ES-I3 (cell line): ENCODE measurements around the gene TSHZ3.

Experiments
- H3K36me3 ChIP-seq: 2 replicates; pipeline ENCODE4 v1.6.1; 2013; ENCODE audit warnings: mild to moderate bottlenecking, low read length, control low read depth, moderate library complexity; ENCODE audit not compliant: insufficient read depth
- H3K4me1 ChIP-seq: 2 replicates; pipeline ENCODE4 v1.6.1; 2013; ENCODE audit warnings: mild to moderate bottlenecking, control low read depth, low read length; ENCODE audit not compliant: insufficient read depth
- H3K9ac ChIP-seq: 2 replicates; pipeline ENCODE4 v1.6.1; 2013; ENCODE audit warnings: low read depth, mild to moderate bottlenecking, low read length, moderate library complexity
- H3K9me3 ChIP-seq: 2 replicates; pipeline ENCODE4 v1.6.1; 2013; ENCODE audit warnings: mild to moderate bottlenecking, low read length, moderate library complexity; ENCODE audit not compliant: control insufficient read depth, insufficient read depth

TSHZ3 gene

DNA sequence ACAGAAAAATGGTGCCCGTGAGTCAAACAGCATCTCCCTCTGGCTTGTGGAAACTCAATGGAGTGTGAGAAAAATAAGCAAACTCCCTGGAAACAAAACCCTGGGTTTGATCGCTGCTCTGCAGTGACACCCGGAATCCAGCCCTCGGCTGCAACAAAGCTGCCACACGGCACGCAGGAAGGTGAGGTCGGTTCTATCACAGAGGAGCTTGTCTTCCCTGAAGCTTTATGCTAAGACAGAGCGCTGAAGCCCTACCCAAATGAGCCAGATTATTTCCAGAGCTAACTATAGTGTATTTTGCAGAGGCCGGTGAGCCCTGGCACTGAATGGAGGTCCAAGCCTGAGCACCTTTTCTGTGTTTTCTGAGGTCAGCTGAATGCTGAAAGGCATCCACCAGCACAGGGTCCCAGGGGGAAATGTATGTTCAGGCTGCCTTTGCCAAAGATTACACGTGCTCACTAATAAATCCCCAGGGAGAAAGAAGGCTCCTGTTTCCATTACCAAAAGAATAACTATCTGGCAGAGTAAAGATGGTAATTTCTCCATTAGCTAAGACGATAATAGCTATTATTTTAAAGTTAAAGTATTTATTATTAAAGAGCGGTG, 77.8 kb downstream of the TSHZ3 start:
- Histone ChIP-seq H3K4me1 (no peaks in the 10 kb centered on the region), H3K9ac (no peak overlapping the region), H3K36me3 (no peaks in the 10 kb centered on the region; the same call in 1 of the 2 replicates), H3K9me3 (no peaks in the 10 kb centered on the region)

DNA sequence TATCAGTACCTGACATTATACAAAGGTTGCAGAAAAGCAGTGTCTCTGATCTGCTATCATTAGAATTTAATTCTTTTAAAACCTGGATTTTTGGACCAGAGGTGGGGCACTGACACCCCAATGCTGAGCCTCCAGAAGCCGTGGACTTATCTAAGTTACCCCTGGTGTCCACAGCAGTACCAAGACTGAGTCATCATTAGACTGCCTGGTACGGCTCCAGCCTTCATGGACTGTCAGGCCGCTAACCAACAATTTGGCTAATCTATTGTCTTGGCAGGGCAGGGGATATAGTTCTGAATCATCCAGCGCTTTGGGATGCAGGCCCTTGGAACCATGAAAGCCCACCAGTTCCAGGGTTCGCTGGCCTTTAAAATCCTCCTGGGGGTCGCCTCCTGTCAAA, 78.3 kb downstream of the TSHZ3 start:
- Histone ChIP-seq H3K9ac (no peak overlapping the region), H3K4me1 (no peaks in the 10 kb centered on the region), H3K9me3 (no peaks in the 10 kb centered on the region), H3K36me3 (no peaks in the 10 kb centered on the region)

GRCh38 chr19:31269425-31270127, 79.7 kb downstream of the TSHZ3 start:
- Histone ChIP-seq H3K4me1 (no peaks in the 10 kb centered on the region), H3K9ac (no peak overlapping the region), H3K36me3 (no peaks in the 10 kb centered on the region), H3K9me3 (no peaks in the 10 kb centered on the region)

DNA sequence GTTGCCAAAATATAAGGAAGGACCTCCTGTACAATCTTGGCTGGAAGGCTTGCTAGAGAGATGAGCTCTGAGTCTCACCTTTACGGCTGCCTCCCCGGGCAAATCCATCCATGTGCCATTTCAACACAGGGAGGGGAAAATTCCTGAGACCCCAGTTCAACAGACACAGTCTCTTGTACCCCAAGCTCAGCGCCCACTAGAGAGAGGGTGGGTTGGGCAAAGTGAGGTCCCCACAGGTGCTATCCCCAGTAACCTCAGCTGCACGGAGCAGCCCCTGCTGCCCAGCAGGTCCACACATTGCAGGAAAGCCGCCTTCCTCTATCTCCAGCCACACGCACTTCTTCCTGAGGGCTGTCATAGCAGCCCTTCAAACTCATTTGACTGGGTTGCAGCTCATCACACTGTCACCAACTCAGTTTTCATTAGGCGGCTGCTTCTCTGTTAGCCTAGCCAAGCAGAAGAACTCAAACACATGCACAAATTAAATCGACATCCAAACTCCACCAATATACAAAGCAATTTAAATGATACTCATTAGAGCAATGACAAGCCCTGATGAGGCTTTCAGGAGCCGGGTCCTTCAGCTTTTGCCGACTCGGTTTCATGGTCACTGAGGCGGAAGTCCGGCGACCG, 80.4 kb downstream of the TSHZ3 start:
- Histone ChIP-seq H3K4me1 (no peaks in the 10 kb centered on the region), H3K9ac (no peak overlapping the region), H3K9me3 (no peaks in the 10 kb centered on the region), H3K36me3 (no peaks in the 10 kb centered on the region)

DNA sequence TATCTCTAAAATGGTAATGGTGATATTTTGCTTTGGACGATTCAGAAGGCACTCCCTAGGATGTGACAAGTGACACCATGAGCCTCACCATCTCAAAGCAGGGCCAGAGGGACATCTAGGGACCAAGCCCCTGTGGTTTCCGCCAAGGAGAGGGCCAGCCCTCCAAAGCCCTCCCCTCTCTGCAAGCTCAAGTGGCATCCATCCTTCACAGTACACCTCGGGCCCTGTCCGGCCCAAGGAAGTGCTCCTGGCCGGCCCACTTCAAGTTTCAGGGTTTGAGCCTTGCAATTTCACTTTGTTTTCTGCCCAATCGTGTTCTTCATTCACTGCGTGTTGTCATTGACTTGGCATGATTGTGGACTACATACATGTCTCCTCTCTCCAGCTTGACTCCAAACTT, 82.5 kb downstream of the TSHZ3 start:
- Histone ChIP-seq H3K9me3 (no peaks in the 10 kb centered on the region), H3K9ac (no peak overlapping the region), H3K4me1 (no peaks in the 10 kb centered on the region; the same call in 1 of the 2 replicates), H3K36me3 (no peaks in the 10 kb centered on the region)

DNA sequence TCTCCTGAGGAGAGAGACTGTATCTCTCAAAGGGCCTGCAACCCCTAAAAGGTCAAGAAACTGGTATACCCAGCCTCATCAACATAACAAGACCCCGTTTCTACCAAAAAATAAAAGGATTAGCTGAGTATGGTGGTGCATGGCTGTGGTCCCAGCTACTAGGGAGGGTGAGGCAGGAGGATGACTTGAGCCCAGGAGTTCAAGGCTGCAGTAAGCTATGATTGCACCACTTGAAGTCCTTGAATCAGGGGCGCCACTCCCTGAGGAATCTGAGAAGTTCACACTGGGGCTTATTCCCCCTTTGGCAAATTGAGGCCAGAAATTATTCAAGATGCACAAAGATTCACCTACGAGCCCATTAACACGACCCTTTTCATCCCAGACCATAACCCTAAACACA, 83.0 kb downstream of the TSHZ3 start:
- Histone ChIP-seq H3K36me3 (no peaks in the 10 kb centered on the region), H3K9me3 (no peaks in the 10 kb centered on the region), H3K4me1 (no peaks in the 10 kb centered on the region; the same call in 1 of the 2 replicates), H3K9ac (no peak overlapping the region)

DNA sequence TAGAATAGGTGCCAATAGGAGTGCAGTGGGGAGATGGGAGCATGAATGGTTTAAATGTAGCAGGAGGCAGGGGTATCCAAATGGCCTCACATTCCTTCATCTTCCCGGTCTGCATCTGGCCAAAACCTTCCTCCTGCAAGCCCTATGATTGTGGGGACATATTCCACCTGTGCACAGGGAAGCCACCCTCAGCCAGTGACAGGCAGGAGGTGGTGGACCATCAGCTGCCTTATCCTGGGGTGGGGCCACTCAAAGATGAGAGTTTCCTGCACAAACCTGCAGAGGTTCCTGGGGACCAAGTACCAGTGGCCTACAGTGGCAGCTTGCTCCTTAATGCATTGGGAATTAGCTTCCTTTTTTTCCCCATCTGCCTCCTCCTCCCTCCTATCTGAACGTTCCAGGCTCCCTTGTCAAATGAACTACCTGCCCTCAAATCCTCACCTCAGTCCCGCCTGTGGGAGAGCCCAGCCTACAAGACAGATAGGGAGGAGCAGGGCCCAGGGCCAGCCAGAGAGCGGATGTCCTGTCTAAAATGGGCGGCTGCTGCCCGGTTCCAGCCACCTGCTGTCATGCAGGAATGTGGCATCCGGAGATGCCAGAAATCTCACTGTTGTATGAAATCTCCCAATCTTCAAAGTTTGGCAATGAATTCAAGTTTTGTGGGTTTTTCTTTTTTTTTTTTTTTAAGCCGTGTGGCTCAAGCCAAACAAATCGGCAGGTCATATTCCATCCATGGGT, 85.0 kb downstream of the TSHZ3 start:
- Histone ChIP-seq H3K9me3 (no peaks in the 10 kb centered on the region), H3K36me3 (no peaks in the 10 kb centered on the region), H3K9ac (no peak overlapping the region), H3K4me1 (no peaks in the 10 kb centered on the region; the same call in 1 of the 2 replicates)

DNA sequence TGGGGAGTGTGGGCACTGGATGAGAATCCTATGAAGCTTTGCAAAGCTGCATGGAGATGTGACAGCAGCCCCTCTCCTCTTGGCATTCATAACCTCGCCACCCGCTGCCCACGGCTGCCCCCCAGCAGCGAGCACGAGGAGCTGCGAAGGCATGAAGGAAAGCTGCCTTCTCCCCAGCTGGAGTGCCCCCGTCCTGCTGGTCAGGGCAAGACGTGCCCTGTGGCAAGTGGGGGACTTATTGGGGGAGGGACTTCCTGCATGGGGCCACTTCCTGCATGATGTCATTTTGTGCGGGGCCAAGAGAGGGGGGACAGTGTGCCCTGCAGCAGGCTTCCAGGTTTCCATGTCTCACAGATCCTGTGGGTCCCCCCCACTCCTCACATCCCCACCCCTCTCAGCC, 85.9 kb downstream of the TSHZ3 start:
- no peaks in the 10 kb centered on the region; the same call in 1 of the 2 replicates for H3K4me1 ChIP-seq
- H3K9ac ChIP-seq, result no peak overlapping the region
- no peaks in the 10 kb centered on the region for H3K9me3 ChIP-seq
- no peaks in the 10 kb centered on the region for H3K36me3 ChIP-seq

GRCh38 chr19:31262725-31263191, 86.5 kb downstream of the TSHZ3 start:
- Histone ChIP-seq H3K36me3 (no peaks in the 10 kb centered on the region), H3K9me3 (no peaks in the 10 kb centered on the region), H3K9ac (no peak overlapping the region), H3K4me1 (no peaks in the 10 kb centered on the region; the same call in 1 of the 2 replicates)

DNA sequence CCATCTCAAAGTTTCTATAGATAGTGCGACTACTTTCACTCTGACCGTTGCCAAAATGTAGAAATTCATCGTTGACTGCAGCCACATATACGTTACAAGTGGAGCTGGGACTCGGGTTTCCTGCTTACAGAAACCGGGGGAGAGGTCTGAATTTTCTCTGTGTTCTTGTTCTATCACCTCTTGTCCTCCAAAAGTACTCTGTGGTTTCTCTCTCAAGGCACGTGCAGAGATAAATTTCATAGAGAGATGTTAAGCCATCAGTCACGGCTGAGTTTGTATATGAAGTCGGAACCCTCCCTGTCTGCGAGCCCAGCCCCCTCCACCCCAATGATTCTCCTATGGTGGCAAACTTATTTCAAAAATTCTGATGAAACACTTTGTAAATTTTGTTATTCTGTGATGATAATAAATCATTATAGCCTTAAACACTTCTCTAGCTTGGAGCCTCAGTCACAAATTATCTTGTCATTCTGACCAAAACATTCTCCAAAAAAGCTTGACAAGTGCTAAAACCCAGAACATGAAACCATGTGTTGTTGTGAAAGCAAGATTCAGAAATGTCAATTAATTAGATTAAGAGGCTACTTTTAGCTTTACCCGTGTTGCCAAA, 87.5 kb downstream of the TSHZ3 start:
- H3K4me1 ChIP-seq, result no peaks in the 10 kb centered on the region; the same call in 1 of the 2 replicates
- H3K36me3 ChIP-seq, result no peaks in the 10 kb centered on the region
- H3K9ac ChIP-seq, result no peak overlapping the region
- no peaks in the 10 kb centered on the region for H3K9me3 ChIP-seq

- Histone ChIP-seq H3K4me1 (no peaks in the 10 kb centered on the region; the same call in 1 of the 2 replicates), H3K9me3 (no peaks in the 10 kb centered on the region), H3K9ac (no peak overlapping the region), H3K36me3 (no peaks in the 10 kb centered on the region)
Observed at GRCh38 chr19:31261019-31261602, 88.1 kb downstream of the TSHZ3 start.

DNA sequence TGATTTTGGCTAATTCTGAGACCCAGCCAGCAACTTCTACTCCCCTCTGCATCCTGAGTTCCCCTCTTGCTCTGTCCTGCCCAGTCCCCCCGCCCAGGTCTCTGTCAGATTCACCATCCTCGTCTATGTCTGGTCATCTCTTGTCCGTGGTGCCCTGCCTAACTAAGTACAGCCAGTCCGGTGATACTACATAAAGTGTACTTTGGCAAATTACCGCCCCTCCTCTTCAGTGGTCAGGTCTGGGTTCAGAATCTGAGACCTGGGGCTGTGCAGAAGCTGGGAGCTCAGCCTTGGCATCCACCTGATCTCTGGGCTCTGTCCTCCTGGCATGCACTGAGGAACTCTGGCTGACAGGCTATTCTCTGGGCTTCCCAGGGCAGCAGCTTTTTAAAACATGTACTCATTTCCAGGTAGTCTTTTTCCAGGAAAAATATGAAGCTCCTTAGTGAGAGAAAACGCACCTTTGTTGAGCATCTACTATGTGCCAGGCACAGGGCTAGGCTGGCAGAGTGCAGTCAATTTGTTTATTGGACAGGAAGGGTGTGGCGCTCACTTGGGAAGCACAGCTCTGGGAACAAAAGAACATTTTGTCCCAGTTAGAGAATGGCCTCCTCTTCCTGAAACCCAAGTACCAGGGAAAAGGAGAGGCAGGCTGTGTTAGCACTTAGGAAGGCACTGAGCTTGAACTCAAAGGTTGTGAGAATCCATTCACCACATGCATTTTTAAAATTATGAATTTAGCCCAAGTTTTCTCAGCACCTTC, 88.9 kb downstream of the TSHZ3 start:
- Histone ChIP-seq H3K4me1 (no peaks in the 10 kb centered on the region; the same call in 1 of the 2 replicates), H3K36me3 (no peaks in the 10 kb centered on the region), H3K9me3 (no peaks in the 10 kb centered on the region), H3K9ac (no peak overlapping the region)
